Left ventricle myocardium superior (tissue), 1 donor: ENCODE measurements around the gene STIM1. TPM values are rescaled to one million over a fixed set of nuclear protein-coding genes. Genes with fewer than 3 reads are reported as not detected.
"Not testable (repeated sequence)": the region's sequence is repeated elsewhere in the genome, so short reads cannot be mapped to it uniquely, and the experiment has no call there.

Experiments used
- ATAC-seq: fragments of 200-7000 bp; cut with Tn5 transposase; one replicate; pipeline ENCODE4 v1.9.1; 2020; ENCODE audit warnings: mild to moderate bottlenecking, moderate library complexity
- DNase-seq: peaks from one replicate; pipeline ENCODE4 v3.0.0-alpha.2; 2020
- intact Hi-C: fragments of 100-400 bp; cut with micrococcal nuclease; formaldehyde crosslinking; loops from one replicate; pipeline ENCODE4 v1.11.0; 2022
- total RNA-seq: library from RNA; stranded (reverse); fragmentation: NEBNext Ultra II Directional; extraction: Animal tissue kit (Norgen Biotek cat#: 25700); gene quantifications from one replicate; pipeline ENCODE4 v1.2.1, GENCODE V29; 2021
- donor health status: DM: no; HTN: yes; CAD: no; lungs with severe emphysema.

Gene STIM1
- total RNA-seq, 1 donor from 2014 or later = 17.0 TPM

GRCh38 chr11:3990406-3990805 lies 134.9 kb downstream of the STIM1 start:
- ATAC-seq (no peak), DNase-seq (no peak)
- intact Hi-C loops = no loop called here

- ATAC-seq = no peak
- no peak for DNase-seq
- intact Hi-C loops = no loop called here
These were observed 137.5 kb downstream of the STIM1 start for GRCh38 chr11:3992964-3993363.

DNA sequence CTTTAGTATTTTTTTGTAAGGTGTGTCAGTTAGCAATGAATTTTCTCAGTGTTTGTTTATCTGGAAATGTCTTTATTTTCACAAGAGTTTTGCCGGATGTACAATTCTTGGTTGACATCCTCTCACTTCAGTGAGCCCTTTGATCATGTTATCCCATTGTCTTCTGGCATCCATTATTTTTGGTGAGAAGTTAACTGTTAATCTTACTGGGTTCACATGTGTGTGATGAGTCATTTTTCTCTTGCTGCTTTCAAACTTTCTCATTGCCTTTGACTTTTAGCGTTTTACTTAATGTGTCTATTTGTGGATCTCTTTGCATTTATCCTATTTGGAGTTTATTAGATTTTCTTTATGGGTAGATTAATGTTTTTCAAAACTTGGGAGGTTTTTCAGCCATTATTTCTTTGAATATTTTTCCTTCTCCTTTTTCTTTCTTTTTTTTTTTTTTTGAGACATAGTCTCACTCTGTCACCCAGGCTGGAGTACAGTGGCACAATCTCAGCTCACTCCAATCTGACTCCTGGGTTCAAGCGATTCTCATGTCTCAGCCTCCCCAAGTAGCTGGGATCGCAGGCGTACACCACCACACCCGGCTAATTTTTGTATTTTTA lies 138.7 kb downstream of the STIM1 start:
- ATAC-seq (no peak), DNase-seq (no peak)
- intact Hi-C loops = no loop called here

DNA sequence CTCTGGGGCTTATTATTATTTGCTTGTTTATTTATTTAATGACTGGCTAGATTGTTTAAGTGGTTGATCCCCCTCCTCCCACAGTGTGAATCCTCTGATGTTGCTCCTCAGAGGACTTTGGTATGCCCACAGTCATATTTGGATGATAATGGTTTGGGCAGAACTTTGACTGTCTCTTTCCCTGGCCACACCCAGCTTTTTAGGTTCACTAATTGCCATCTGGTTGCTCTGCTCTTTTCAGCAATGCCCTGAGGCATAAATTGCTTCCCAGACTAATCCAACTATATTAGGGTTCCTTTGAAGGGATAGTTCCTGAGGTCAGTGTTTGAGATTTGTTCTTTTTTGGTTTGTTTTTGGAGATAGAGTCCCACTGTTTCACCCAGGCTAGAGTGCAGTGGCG lies 139.8 kb downstream of the STIM1 start:
- intact Hi-C loops = no loop called here
- ATAC-seq (no peak), DNase-seq (no peak)

DNA sequence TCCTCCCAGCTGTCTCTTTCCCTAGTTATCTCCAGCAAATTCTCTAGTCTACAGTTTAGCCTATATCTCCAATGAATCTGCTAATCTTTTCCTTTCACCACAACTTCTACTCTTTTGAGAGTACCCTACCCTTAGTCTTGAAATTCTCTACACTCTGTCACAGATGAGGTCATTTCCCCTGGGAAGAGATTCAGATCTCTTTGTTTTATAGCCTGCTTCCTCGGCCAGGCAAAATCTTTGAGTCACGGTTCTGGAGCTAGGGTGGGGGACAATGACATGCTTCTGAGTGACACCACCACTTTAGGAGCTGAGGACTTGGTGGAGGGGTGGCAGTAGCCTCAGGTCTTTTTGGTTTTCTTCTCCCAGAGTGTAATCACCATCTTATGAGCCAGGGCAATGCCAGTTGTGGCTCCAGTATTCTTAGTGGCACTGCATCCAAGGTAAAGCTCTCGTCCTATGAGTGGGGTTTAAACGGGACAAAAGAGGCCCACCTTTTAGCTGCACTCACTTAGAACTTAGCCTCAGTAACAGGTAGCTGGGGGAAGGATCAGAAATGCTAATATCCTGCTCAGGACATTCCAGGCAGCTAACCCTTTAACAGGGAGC lies 140.6 kb downstream of the STIM1 start:
- ATAC-seq (peak; percentile 32), DNase-seq (no peak)
- intact Hi-C loops = no loop called here

- no peak for DNase-seq
- ATAC-seq = no peak
- intact Hi-C loops = no loop called here
These were observed 141.2 kb downstream of the STIM1 start for GRCh38 chr11:3996651-3997050.

DNA sequence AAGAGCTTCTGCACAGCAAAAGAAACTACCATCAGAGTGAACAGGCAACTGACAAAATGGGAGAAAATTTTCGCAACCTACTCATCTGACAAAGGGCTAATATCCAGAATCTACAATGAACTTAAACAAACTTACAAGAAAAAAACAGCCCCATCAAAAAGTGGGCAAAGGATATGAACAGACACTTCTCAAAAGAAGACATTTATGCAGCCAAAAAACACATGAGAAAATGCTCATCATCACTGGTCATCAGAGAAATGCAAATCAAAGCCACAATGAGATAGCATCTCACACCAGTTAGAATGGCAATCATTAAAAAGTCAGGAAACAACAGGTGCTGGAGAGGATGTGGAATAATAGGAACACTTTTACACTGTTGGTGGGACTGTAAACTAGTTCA lies 149.3 kb downstream of the STIM1 start:
- DNase-seq, ATAC-seq, intact Hi-C loops: not testable (repeated sequence)

DNA sequence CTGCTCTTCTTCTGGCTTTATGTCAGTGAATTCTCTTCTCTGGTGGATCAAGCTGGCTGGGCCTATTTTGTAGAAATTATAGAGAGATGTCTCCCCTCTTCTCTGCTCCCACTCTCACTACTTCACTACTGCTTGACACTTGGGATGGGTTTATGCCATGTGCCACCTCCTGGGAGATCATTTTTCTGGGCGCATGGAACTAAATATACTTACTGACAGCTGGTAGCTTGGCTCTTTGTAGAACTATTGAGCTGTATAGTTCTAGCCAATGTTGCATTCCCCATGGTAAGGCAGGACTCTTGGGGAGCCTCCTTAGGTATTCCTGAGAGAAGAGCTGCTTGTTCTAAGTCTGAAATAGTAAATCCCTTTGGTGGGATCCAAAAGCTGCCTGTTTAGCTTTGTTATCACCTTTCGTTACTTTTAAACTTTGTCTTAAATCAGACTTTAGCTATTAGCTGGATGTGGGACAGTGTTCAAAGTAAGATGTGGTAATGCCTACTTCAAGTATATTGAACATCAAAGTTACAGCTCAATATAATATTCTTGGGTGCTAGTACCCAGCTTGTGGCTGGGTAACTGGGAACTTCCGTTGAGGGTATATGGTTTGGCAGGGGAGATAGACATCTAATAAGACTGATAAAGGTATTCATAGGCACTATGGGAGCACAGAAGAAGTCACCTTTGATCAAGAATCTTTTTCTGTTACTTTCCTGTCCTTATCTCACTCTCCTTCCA lies 151.6 kb downstream of the STIM1 start:
- DNase-seq (no peak), ATAC-seq (no peak)
- intact Hi-C loops = no loop called here

DNA sequence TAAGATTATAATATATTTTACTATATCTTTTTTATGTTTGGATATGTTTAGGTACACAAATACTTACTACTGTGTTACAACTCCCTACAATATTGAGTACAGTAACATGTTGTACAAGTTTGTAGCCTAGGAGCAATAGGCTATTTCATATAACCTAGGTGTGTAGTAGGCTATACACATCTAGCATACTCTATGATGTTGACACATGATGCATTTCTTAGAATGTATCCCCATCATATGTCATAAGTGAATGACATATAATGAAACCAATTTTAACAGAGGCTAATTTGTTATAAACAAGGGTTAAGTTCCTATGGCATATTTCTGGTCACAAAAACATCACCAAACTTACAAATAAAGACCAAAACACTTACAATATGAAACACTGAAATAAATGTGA lies 152.7 kb downstream of the STIM1 start:
- intact Hi-C loops = no loop called here
- DNase-seq (no peak), ATAC-seq (no peak)

DNA sequence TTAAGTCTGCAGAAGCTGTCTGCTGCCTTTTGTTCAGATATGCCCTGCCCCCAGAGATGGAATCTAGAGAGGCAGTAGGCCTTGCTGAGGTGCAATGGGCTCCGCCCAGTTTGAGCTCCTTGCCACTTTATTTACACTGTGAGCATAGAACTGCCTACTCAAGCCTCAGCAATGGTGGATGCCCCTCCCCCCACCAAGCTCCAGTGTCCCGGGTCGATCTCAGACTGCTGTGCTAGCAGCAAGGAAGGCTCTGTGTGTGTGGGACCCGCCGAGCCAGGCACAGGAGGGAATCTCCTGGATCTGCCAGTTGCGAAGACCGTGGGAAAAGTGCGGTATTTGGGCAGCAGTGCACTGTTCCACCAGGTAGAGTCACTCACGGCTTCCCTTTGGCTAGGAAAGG lies 161.1 kb downstream of the STIM1 start:
- DNase-seq, ATAC-seq, intact Hi-C loops: not testable (repeated sequence)

DNA sequence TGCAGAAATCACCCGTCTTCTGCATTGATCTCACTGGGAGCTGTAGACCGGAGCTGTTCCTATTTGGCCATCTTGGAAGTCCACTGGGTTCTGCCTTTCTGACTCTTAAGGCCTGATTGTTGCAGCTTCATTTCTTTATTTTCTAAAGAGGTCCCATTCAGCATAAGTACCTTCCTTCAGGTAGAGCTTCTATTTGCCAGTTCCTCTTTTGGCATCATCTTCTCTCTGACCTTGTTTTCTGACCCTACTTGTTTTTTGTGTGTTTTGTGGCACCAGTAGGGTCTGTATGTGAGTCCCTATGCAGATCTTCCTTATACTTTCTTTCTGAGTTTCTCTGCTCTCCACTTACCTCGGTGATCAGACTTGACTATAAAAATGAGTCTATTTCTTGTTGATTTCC lies 161.7 kb downstream of the STIM1 start:
- intact Hi-C loops = no loop called here
- ATAC-seq (no peak), DNase-seq (no peak)

DNA sequence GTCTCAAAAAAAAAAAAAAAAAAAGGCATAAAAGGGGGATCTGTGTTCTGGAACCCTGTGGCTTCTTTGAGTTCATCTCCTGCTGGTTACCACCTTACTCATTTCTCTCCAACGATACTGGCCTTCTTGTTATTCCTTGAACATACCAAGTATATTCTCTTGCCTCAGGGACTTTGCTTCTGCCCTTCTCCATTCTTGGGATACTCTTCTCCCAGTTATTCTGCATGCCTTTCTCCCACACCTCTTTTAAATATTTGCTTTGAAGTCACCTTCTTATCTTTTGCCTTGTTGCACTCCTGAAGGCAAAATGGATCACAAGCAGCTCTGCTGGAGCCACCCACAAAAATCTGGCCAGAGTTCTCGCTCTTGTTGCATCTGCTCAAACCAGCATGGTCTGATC lies 163.2 kb downstream of the STIM1 start:
- no peak for DNase-seq
- ATAC-seq = no peak
- intact Hi-C loops = no loop called here

- ATAC-seq (no peak), DNase-seq (no peak)
- intact Hi-C loops = no loop called here
These were observed 164.4 kb downstream of the STIM1 start for GRCh38 chr11:4019891-4020290.

GRCh38 chr11:4022669-4023068 lies 167.2 kb downstream of the STIM1 start:
- ATAC-seq (no peak), DNase-seq (no peak)
- intact Hi-C loops = no loop called here

DNA sequence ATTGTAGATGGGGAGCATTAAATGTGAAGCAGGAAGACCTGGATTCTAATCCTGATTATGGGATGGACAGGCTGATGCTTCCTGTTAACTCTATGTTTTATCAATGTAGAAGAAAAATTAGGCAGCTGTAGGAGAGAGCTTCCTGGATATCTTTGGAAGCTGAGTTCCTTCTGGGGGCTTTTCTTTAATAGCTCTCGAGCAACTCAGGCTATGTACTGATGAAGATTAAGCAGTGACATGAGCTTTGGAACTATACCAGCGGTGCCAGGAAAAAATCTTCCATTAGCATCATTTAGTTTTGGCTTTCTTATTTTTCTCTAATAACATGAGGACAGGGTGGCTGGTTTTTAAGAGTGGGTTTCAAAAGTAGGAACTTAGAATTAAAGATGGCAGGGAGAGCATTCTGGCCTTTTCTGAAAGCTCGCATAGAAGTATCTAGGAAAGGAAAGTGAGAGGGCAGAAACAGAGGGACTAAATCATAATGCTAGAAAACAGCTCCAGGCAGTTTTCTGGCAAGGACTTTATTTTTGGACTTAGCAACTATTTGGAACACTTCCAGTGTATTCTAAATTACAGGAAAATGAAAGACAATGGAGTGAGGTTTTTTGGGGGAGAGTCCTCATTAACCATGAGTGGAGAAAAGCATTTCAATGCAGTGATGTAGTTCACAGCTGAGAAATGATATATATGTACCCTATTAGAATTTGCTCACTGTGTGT lies 169.9 kb downstream of the STIM1 start:
- intact Hi-C loops = no loop called here
- ATAC-seq (peak; percentile 75), DNase-seq (no peak)

DNA sequence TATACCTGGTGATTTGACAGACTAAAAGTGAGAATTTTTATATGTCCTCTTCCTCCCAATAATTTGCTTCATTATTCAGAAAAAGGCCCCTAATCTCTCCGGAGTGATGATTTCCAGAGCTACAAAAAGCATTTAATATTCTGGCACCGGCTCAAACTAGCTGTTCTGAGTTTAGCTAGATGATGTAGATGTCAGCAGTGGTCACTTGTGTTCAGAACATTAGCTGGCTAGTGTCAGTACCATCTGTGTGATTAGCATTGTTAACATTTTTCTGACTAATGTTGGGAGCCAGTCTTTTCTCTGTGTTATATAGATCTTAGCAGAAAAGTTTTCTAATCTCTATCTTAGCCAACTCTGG lies 170.5 kb downstream of the STIM1 start:
- ATAC-seq = peak; percentile 85
- DNase-seq = no peak
- intact Hi-C loops = no loop called here

DNA sequence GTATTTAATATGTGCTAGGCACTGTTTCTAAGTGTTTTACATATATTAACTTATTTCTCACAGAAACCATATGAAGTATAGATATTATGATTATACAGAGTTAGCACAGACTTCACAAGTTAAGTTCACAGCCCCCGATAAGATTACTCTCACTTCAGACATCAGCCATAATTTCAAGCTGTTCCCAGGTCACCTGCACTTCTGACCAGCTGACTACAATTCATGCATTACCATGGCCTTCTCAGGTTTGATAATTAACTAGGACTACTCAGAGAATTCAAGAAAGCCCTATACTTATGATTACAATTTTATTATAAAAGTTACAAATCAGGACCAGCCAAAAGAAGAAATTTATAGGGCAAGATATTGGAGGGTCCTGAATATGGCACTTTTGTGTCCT lies 170.9 kb downstream of the STIM1 start:
- ATAC-seq (no peak), DNase-seq (no peak)
- intact Hi-C loops = no loop called here

DNA sequence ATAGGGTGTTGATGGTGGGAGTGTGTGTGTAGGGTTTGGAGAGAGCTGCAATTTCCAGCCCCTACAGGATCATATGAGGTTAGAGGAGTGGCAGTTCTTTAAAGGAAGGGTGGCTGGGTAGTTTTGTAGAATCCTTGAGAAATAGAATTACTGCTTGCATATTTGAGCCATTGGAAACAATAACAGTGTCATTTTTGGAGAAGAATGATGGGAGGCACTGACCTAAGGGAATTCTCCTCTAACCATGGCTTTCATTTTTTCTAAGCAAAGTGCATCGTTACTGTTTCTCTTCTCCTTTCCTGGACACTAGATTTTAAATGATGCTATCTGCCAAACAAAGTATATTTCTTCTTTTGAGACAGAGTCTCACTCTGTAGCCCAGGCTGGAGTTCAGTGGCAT lies 172.3 kb downstream of the STIM1 start:
- DNase-seq (no peak), ATAC-seq (no peak)
- intact Hi-C loops = no loop called here

GRCh38 chr11:4030197-4030596 lies 174.7 kb downstream of the STIM1 start:
- DNase-seq (no peak), ATAC-seq (no peak)
- intact Hi-C loops = no loop called here

- ATAC-seq (no peak), DNase-seq (no peak)
- intact Hi-C loops = no loop called here
These were observed 176.6 kb downstream of the STIM1 start for GRCh38 chr11:4032097-4032496.
